B cell (primary cell): Measurements from ENCODE around the gene MEF2C. TPM values are rescaled to one million over a fixed set of nuclear protein-coding genes. Genes with fewer than 3 reads are reported as not detected.
A peak's percentile ranks its signal among the peaks of the same experiment; 100 is the strongest.

Experiments
- ATAC-seq: fragments of 200-7000 bp; cut with Tn5 transposase; one replicate; pipeline ENCODE4 v1.10.0; 2021; ENCODE audit warnings: low read depth, mild to moderate bottlenecking, moderate number of reproducible peaks, moderate library complexity
- CTCF ChIA-PET: fragments of 350-600 bp; sonication (Branson Sonifier 250); formaldehyde crosslinking; loops from one replicate; lab custom pipeline; 2021; ENCODE audit warnings: antibody characterized with exemption, inconsistent platforms; lab: Charles Lee
- POLR2A ChIA-PET: fragments of 350-600 bp; sonication (Branson Sonifier 250); formaldehyde crosslinking; loops from one replicate; lab custom pipeline; 2021; ENCODE audit warnings: antibody characterized with exemption; lab: Charles Lee
- DNase-seq: peaks from one replicate; pipeline ENCODE4 v3.0.0; 2013
- H2AFZ ChIP-seq: 2 replicates; pipeline ENCODE4 v1.6.1; 2012; ENCODE audit warnings: mild to moderate bottlenecking, low read depth, low read length; ENCODE audit not compliant: insufficient read depth, poor library complexity, severe bottlenecking
- H3K27ac ChIP-seq, 2 donors: 1 replicate in 1 of 2; 2 replicates in 1 of 2; pipeline ENCODE4 v1.5.1; 2012 to 2013; ENCODE audit warnings: low read length in 2 of 2, mild to moderate bottlenecking in 2 of 2, moderate library complexity in 1 of 2
- H3K27me3 ChIP-seq, 4 experiments: fragments of 200-600 bp in 1 of 4; sonication (generic) in 1 of 4; replicated peaks in 1 of 4; 1 replicate in 2 of 4; 2 replicates in 2 of 4; pipeline versions ENCODE4 v1.6.1 to v1.7.0; 2013 to 2016; ENCODE audit warnings: low read length in 3 of 4, mild to moderate bottlenecking in 2 of 4, mixed read lengths in 1 of 4, moderate library complexity in 1 of 4; ENCODE audit not compliant: insufficient read depth in 4 of 4, control insufficient read depth in 3 of 4; ENCODE audit errors: control extremely low read depth in 1 of 4
- H3K36me3 ChIP-seq, 2 experiments: replicated peaks in 1 of 2; 1 replicate in 1 of 2; 2 replicates in 1 of 2; pipeline versions ENCODE4 v1.6.1 to v1.7.1; 2013; ENCODE audit warnings: low read length in 1 of 2; ENCODE audit not compliant: insufficient read depth in 2 of 2, control insufficient read depth in 1 of 2; ENCODE audit errors: control extremely low read depth in 1 of 2, extremely low read depth in 1 of 2
- H3K4me1 ChIP-seq, 2 donors: fragments of 200-600 bp in 1 of 2; sonication (generic) in 1 of 2; 1 replicate in 1 of 2; 2 replicates in 1 of 2; pipeline versions ENCODE4 v1.5.1 to v1.6.1; 2013 to 2017; ENCODE audit warnings: low read length in 2 of 2; ENCODE audit not compliant: control insufficient read depth in 2 of 2, insufficient read depth in 2 of 2
- H3K4me2 ChIP-seq: replicated peaks from 2 replicates; pipeline ENCODE3; 2012; ENCODE audit warnings: mild to moderate bottlenecking, low read depth, low read length; ENCODE audit not compliant: poor library complexity, severe bottlenecking
- H3K4me3 ChIP-seq, 5 experiments: fragments of 200-600 bp in 1 of 5; sonication (generic) in 1 of 5; 1 replicate in 3 of 5; 2 replicates in 2 of 5; pipeline versions ENCODE4 v1.5.1 to v1.7.0; 2011 to 2016; ENCODE audit warnings: low read length in 4 of 5, mild to moderate bottlenecking in 4 of 5, low read depth in 2 of 5, control low read depth in 1 of 5, moderate library complexity in 1 of 5; ENCODE audit not compliant: insufficient read depth in 1 of 5; ENCODE audit errors: control extremely low read depth in 1 of 5, extremely low read depth in 1 of 5
- H3K79me2 ChIP-seq: fragments of 200-600 bp; sonication (generic); one replicate; pipeline ENCODE4 v1.6.0; 2016; ENCODE audit warnings: low read length; ENCODE audit not compliant: control insufficient read depth, insufficient read depth
- H3K9ac ChIP-seq: fragments of 200-600 bp; sonication (generic); 2 replicates; pipeline ENCODE4 v1.6.1; 2017; ENCODE audit warnings: mild to moderate bottlenecking, low read length, moderate library complexity
- H3K9me3 ChIP-seq, 3 donors: one replicate each; pipeline versions ENCODE4 v1.6.1 to v1.7.1; 2013; ENCODE audit warnings: low read length in 2 of 3; ENCODE audit not compliant: control insufficient read depth in 2 of 3, insufficient read depth in 1 of 3; ENCODE audit errors: control extremely low read depth in 1 of 3
- H4K20me1 ChIP-seq: 2 replicates; pipeline ENCODE4 v1.6.0; 2012; ENCODE audit warnings: mild to moderate bottlenecking, low read length; ENCODE audit not compliant: insufficient read depth, control insufficient read depth, poor library complexity, severe bottlenecking
- H3K27ac Mint-ChIP-seq: one replicate; pipeline ENCODE4 v1.8.0; 2021; ENCODE audit warnings: mixed read lengths
- H3K27me3 Mint-ChIP-seq: one replicate; pipeline ENCODE4 v1.8.0; 2021; ENCODE audit warnings: mixed read lengths
- H3K4me1 Mint-ChIP-seq: one replicate; pipeline ENCODE4 v1.8.0; 2021; ENCODE audit warnings: mixed read lengths
- H3K4me3 Mint-ChIP-seq: one replicate; pipeline ENCODE4 v1.8.0; 2021; ENCODE audit warnings: mixed read lengths
- H3K9me3 Mint-ChIP-seq: one replicate; pipeline ENCODE4 v1.8.0; 2022; ENCODE audit warnings: mixed read lengths; ENCODE audit not compliant: insufficient read depth
- CTCF ChIP-seq: fragments of 200-600 bp; IDR thresholded peaks from one replicate; pipeline ENCODE4 v1.8.0; 2022; ENCODE audit warnings: antibody characterized with exemption, mild to moderate bottlenecking
- EZH2 ChIP-seq: IDR thresholded peaks from 2 replicates; pipeline ENCODE4 v1.6.1; 2012; ENCODE audit warnings: borderline replicate concordance, low read depth, mild to moderate bottlenecking, moderate library complexity, low read length; ENCODE audit not compliant: insufficient read depth, poor library complexity, severe bottlenecking
- WGBS: methylation state at CpG from one replicate; pipeline ENCODE4 v1.1.5; 2013; ENCODE audit warnings: missing lambda C conversion rate; ENCODE audit not compliant: insufficient coverage; 5-methylcytosine and 5-hydroxymethylcytosine counted together
- intact Hi-C: fragments of 100-400 bp; cut with micrococcal nuclease; formaldehyde crosslinking; loops from one replicate; pipeline ENCODE4 v1.10.0; 2022
- polyA plus RNA-seq: library from polyadenylated mRNA; depleted of rRNA; stranded (reverse); fragments of >200 nt; gene quantifications from 2 replicates; pipeline ENCODE4 v1.2.3, GENCODE V29; 2012
- total RNA-seq, 2 donors: library from RNA; stranded (reverse); fragments of 120-200 nt in 1 of 2; gene quantifications; 1 replicate in 1 of 2; 2 replicates in 1 of 2; pipeline versions ENCODE4 v1.2.3 to v1.2.4, GENCODE V29; 2013 to 2022

Gene MEF2C
- total and polyA plus RNA-seq, 2 donors (not counting 1 experiment from before 2014, with no cell fraction given): 97.4 to 354 TPM

GRCh38 chr5:88768411-88768810 lies 114.6 kb downstream of the MEF2C start:
- Mint-ChIP-seq H3K27me3 (no peaks in the 10 kb centered on the region), H3K4me3 (no peak overlapping the region), H3K9me3 (peaks cover 4% of the 10 kb centered on the region), H3K4me1 (peaks cover 54% of the 10 kb centered on the region), H3K27ac (no peak overlapping the region)
- Histone ChIP-seq H3K27ac (peak overlapping the region; percentile 5 to 51), H3K9ac (no peak overlapping the region), H3K27me3 (no peaks in the 10 kb centered on the region), H3K9me3 (no peaks in the 10 kb centered on the region), H3K79me2 (peaks cover 83% of the 10 kb centered on the region), H3K4me1 (peaks cover 13 to 15% of the 10 kb centered on the region in 2 donors), H2AFZ (no peak overlapping the region), H3K36me3 (peaks cover 4 to 81% of the 10 kb centered on the region in 2 experiments), H3K4me3 (no peak overlapping the region), H4K20me1 (peaks cover under 1% of the 10 kb centered on the region), H3K4me2 (no peak overlapping the region)
- no CpG with 5 or more reads among the region's 3 CpGs for WGBS
- CTCF ChIA-PET: interaction anchor here (1.7 to 7.6 kb wide), 2 partner anchors 15 to 38 kb away, joined by 5 to 50 read pairs; no protein-coding TSS in a partner anchor
- POLR2A ChIA-PET: no interaction called here
- no peak for DNase-seq
- ATAC-seq: no peak
- intact Hi-C loops: no loop called here
- TF ChIP-seq EZH2 (no peak), CTCF (no peak)

- Histone ChIP-seq H3K4me3 (no peak overlapping the region), H3K9ac (no peak overlapping the region), H3K27ac (peak overlapping the region in 1 of 2 donors; percentile 50), H2AFZ (no peak overlapping the region), H3K27me3 (no peaks in the 10 kb centered on the region), H4K20me1 (no peaks in the 10 kb centered on the region), H3K36me3 (peaks cover 4 to 65% of the 10 kb centered on the region in 2 experiments), H3K4me2 (no peak overlapping the region), H3K4me1 (peaks cover 4 to 5% of the 10 kb centered on the region in 2 donors), H3K79me2 (peaks cover 59% of the 10 kb centered on the region), H3K9me3 (no peaks in the 10 kb centered on the region)
- CTCF ChIA-PET: interaction anchor here (1.4 to 7.6 kb wide), 2 partner anchors 18 to 36 kb away, joined by 3 to 50 read pairs; no protein-coding TSS in a partner anchor
- WGBS: 79% methylated on average over 2 of the region's 7 CpGs
- no peak for ATAC-seq
- Mint-ChIP-seq H3K4me3 (no peak overlapping the region), H3K9me3 (no peaks in the 10 kb centered on the region), H3K4me1 (peaks cover 47% of the 10 kb centered on the region), H3K27ac (peak overlapping the region; percentile 15), H3K27me3 (no peaks in the 10 kb centered on the region)
- DNase-seq: no peak
- POLR2A ChIA-PET: no interaction called here
- intact Hi-C loops: loop anchor here (2.0 kb wide), 1 partner anchor 13 kb away; no protein-coding TSS in a partner anchor
- TF ChIP-seq EZH2: no peak
These were observed 117.2 kb downstream of the MEF2C start for GRCh38 chr5:88765798-88766197.
